GM20000 (cell line): Measurements from ENCODE around the gene C9orf85.

Source experiments
- DNase-seq: peaks from one replicate; pipeline ENCODE4 v3.0.0; 2012; ENCODE audit warnings: low spot score
- TF ChIP-seq, protein P1 (sequence below): IDR thresholded peaks from 2 replicates; pipeline ENCODE4 v1.5.1; 2012; ENCODE audit warnings: mild to moderate bottlenecking, control low read depth; ENCODE audit errors: extremely low read depth, missing control alignments

C9orf85 gene

GRCh38 chr9:71918419-71918818, 7.0 kb downstream of the C9orf85 start:
- no peak for DNase-seq
- TF ChIP-seq, protein P1, sequence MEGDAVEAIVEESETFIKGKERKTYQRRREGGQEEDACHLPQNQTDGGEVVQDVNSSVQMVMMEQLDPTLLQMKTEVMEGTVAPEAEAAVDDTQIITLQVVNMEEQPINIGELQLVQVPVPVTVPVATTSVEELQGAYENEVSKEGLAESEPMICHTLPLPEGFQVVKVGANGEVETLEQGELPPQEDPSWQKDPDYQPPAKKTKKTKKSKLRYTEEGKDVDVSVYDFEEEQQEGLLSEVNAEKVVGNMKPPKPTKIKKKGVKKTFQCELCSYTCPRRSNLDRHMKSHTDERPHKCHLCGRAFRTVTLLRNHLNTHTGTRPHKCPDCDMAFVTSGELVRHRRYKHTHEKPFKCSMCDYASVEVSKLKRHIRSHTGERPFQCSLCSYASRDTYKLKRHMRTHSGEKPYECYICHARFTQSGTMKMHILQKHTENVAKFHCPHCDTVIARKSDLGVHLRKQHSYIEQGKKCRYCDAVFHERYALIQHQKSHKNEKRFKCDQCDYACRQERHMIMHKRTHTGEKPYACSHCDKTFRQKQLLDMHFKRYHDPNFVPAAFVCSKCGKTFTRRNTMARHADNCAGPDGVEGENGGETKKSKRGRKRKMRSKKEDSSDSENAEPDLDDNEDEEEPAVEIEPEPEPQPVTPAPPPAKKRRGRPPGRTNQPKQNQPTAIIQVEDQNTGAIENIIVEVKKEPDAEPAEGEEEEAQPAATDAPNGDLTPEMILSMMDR: no peak

DNA sequence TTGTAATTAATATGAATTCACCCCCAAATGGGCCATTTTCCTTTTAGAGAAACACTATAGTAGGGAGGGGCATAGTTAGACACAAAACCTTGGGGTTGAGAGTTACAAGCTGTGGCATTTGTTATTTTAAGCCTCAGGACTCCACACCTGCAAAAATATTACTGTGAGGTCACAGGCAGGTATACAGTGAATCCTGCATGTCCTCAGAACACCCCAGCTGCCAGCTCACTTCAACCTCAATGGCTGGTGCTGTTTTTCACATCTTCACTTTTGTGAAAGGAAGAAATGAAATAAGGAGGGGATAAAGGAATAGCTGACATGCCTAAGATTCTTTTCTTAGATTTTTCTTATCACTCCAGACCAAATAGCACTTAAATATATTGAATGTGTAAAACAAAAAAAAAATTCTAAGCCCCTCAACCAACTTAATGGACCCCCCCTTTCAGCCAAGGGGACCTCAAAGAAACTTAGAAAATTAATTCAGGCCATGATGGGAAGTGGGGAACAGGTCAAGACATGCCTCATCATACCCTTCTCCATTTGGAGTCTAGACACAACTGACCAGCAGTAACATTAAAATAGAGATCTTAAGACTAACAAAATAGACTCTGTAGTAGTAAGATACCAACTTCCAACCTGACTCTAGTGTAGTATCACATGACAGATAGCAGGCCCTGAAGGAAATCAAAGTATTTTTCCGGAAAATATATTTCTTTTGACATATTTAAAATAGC, 9.2 kb downstream of the C9orf85 start:
- no peak for DNase-seq
- TF ChIP-seq, protein P1: no peak

- no peak for DNase-seq
- TF ChIP-seq, protein P1: no peak
Observed at GRCh38 chr9:71921190-71921814, 9.9 kb downstream of the C9orf85 start.

DNA sequence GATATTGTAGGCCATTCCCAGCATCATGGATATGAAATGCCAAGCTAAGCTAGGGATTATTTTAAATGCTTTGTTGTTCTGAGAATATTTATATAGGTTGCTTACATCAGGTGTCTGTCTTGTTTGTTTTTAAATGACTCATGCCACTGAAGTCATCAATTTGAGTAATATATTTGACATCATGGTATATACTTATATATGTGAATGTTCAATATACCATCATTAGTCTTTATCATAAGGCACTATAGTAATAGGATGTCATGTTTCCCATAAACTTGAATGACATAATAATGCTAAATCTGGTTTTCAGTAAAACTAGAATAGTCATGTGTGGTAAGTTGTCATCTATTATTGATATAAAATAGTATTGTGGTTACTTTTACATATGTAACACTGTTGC, 13.1 kb downstream of the C9orf85 start:
- TF ChIP-seq, protein P1: no peak
- no peak for DNase-seq

DNA sequence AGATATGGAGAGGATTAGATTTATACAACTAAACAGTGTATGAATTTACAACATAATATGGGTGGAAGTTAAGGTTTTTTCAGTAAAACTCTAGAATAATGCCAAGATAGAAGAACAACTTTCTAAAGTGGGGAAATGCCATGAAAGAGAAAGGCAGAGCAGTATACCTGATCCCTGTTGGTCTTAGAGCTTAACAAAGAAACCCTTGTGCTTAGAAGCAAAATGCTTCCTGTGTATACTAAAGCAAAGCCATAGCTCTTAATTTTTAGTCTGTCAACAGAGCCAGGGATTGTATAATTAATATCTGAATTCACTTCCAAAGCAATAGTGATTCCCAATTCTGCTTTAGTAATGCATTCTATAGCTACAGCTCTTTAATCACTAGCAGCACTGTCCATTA, 14.4 kb downstream of the C9orf85 start:
- TF ChIP-seq, protein P1: no peak
- no peak for DNase-seq

GRCh38 chr9:71928376-71928775, 16.9 kb downstream of the C9orf85 start:
- DNase-seq: no peak
- TF ChIP-seq, protein P1: no peak

- DNase-seq: no peak
Observed at GRCh38 chr9:71928806-71929205, 17.4 kb downstream of the C9orf85 start.

More at GRCh38 chr9:71928806-71929205, 17.4 kb downstream of the C9orf85 start:
- TF ChIP-seq, protein P1: no peak
